VCaP (cell line): ENCODE results near the gene STPG1.

Source experiments
- H3K27ac ChIP-seq: fragments of 450-650 bp; 2 replicates; pipeline ENCODE4 v1.5.1; 2017
- CTCF ChIP-seq: fragments of 450-650 bp; conservative IDR thresholded peaks from 2 replicates; pipeline ENCODE4 v1.5.1; 2017; ENCODE audit warnings: mild to moderate bottlenecking, moderate library complexity

Gene STPG1

DNA sequence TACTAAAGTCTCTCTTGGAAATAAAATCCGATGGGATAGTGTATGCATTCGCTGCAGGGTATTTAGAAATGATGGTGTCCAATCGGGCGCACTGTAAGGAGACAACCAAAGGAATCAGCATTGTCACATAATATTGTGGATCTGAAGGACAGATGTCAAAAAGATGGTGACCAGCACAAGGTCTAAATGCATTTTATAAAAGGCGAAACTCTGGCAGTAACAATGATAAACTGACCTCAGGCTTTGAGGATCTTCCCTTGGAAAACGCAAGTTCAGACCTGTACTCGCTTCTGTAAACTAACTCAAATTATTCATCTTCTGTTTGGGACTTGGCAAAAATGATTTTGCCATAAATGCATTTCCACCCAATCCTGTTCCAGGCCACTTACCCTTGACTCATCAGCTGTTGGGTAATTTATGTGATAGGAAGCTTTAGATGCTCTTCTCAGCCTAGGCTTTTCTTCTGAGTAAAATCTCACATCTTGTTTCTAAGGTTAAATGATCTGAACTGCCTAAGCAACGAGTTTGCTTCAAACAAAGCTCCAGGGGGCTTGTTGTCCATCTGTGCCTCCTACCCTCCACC lies 33.8 kb downstream of the STPG1 start:
- H3K27ac ChIP-seq: no peak overlapping the region
- TF ChIP-seq CTCF: no peak

GRCh38 chr1:24374891-24375786 lies 38.4 kb downstream of the STPG1 start:
- TF ChIP-seq CTCF: no peak
- no peak overlapping the region for H3K27ac ChIP-seq

DNA sequence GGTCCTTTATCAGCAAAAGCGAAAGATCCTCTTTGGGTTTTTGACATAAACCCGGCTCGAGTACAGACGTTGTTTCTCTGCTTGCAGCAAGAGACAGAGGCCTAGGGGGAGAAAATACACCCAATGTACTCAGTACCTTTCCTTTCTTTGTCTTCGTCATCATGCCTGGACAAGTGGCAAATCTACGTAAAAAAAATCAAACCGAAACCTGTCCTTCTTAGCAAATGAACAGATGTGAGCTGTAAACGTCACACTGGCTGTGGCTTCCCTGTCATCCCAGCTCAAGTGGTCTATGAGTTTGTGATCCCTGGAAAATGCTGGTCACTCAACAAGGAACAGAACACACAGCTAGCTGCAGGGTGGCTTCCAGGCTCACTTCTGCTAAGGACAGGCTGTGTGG lies 39.9 kb downstream of the STPG1 start:
- H3K27ac ChIP-seq: no peak overlapping the region
- TF ChIP-seq CTCF: no peak

DNA sequence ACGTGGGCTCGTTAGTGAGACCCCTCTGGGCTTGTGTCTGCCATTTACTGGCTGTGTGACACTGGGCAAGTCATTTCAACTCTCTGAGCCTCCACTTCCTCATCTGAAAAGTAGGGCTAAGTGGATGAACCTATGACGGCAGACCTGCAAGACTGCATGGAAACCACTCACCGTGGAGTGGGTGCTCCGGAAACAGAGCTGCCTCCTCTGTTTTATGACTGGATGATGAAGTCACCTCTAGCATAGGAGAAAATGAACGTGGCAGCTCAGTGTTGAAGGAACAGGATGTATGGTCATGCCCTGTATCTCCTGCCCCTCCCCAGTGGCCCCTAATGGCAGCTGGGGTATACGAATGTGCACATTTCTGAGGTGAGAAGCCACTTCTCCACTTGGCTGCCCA lies 40.5 kb downstream of the STPG1 start:
- no peak for TF ChIP-seq CTCF
- H3K27ac ChIP-seq: no peak overlapping the region

- TF ChIP-seq CTCF: no peak
- H3K27ac ChIP-seq: no peak overlapping the region
Observed at GRCh38 chr1:24369801-24370200, 43.8 kb downstream of the STPG1 start.

- no peak overlapping the region for H3K27ac ChIP-seq
- no peak for TF ChIP-seq CTCF
Observed at GRCh38 chr1:24369199-24369598, 44.4 kb downstream of the STPG1 start.

DNA sequence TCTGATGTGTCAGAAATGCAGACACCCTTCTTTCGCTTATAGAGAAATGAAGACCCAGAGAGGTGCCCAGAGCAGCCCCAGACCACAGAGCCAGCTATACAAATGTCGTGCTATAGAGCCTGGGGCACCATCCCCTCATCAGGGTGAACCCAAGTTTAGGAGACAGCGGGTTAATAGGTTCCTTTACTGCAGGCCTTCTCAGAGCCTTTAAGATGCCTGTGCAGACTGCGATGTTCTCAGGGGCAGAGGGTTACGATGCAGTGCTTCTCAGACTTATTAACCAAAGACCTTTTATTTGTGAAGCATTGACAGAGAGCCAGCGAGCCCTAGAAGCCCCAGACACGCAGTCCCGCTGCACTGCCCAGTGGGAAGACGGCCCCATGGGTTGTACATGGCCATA lies 46.9 kb downstream of the STPG1 start:
- H3K27ac ChIP-seq: no peak overlapping the region
- TF ChIP-seq CTCF: no peak
